ENCODE results near the gene TSPAN16.

- no peak for TF ChIP-seq GATA2 (IDR thresholded peaks at IDR 0.05; ENCODE audit: low read depth, low read length)
- TF ChIP-seq GATA3 (IDR thresholded peaks at IDR 0.05; ENCODE audit: low read depth, low read length) = no peak
Measured at GRCh38 chr19:11356676-11357550, 61.0 kb downstream of the TSPAN16 start.

Measured in SH-SY5Y (cell line).